GM12891 (cell line): ENCODE data around the gene ACYP2.
"Not testable (repeated sequence)": the region's sequence is repeated elsewhere in the genome, so short reads cannot be mapped to it uniquely, and the experiment has no call there.

Experiments used
- DNase-seq: peaks from one replicate; pipeline ENCODE4 v3.0.0; 2011; ENCODE audit warnings: low spot score; ENCODE audit not compliant: insufficient read length
- FAIRE-seq: peaks from 2 replicates; lab custom pipeline; 2011; peaks lifted over from hg19 to GRCh38; lab: Jason Lieb, UNC
- PAX5 ChIP-seq: IDR thresholded peaks from 2 replicates; pipeline ENCODE4 v1.6.1; 2011; ENCODE audit warnings: low read length, moderate library complexity, mild to moderate bottlenecking; ENCODE audit not compliant: insufficient read depth, severe bottlenecking
- POLR2A ChIP-seq: IDR thresholded peaks from 2 replicates; pipeline ENCODE4 v1.6.1; 2011; ENCODE audit warnings: low read depth, low read length, control low read depth
- POLR2AphosphoS5 ChIP-seq: IDR thresholded peaks from 2 replicates; pipeline ENCODE4 v1.6.1; 2011; ENCODE audit warnings: low read depth, low read length, control low read depth
- POU2F2 ChIP-seq: IDR thresholded peaks from 2 replicates; pipeline ENCODE4 v1.6.1; 2011; ENCODE audit warnings: low read depth, mild to moderate bottlenecking, control low read depth, low read length, moderate library complexity
- SPI1 ChIP-seq: IDR thresholded peaks from 2 replicates; pipeline ENCODE4 v1.6.1; 2011; ENCODE audit warnings: low read depth, low read length, control low read depth
- TAF1 ChIP-seq: IDR thresholded peaks from 2 replicates; pipeline ENCODE4 v1.6.1; 2011; ENCODE audit warnings: low read depth, low read length, control low read depth

ACYP2 gene

GRCh38 chr2:54114936-54115283 lies 505 bp upstream of the ACYP2 start:
- no peak for TF ChIP-seq PAX5
- TF ChIP-seq POU2F2 = no peak
- no peak for TF ChIP-seq SPI1
- TF ChIP-seq POLR2A = no peak
- no peak for TF ChIP-seq POLR2AphosphoS5
- TF ChIP-seq TAF1 = no peak
- no peak for DNase-seq
- FAIRE-seq = no peak

GRCh38 chr2:54116598-54116997 lies 1.2 kb downstream of the ACYP2 start:
- not testable (repeated sequence) for FAIRE-seq, DNase-seq

- FAIRE-seq (no peak), DNase-seq (no peak)
- no peak for TF ChIP-seq POLR2AphosphoS5
- no peak for TF ChIP-seq PAX5
- TF ChIP-seq SPI1 = no peak
These were observed 5.5 kb downstream of the ACYP2 start for GRCh38 chr2:54120950-54121349.

- no peak for TF ChIP-seq PAX5
These were observed 6.9 kb downstream of the ACYP2 start for GRCh38 chr2:54122171-54122935.

GRCh38 chr2:54122939-54123338 lies 7.5 kb downstream of the ACYP2 start:
- DNase-seq = no peak
- FAIRE-seq = no peak
- TF ChIP-seq POLR2AphosphoS5 (no peak), POU2F2 (no peak), TAF1 (no peak), PAX5 (no peak), SPI1 (no peak), POLR2A (no peak)

More at GRCh38 chr2:54122171-54122935, 6.9 kb downstream of the ACYP2 start:
- FAIRE-seq (no peak), DNase-seq (no peak)

GRCh38 chr2:54127174-54127573 lies 11.8 kb downstream of the ACYP2 start:
- not testable (repeated sequence) for DNase-seq, FAIRE-seq

- TF ChIP-seq POLR2AphosphoS5 = no peak
- no peak for TF ChIP-seq PAX5
- no peak for TF ChIP-seq POLR2A
- no peak for TF ChIP-seq TAF1
- TF ChIP-seq POU2F2 = no peak
- TF ChIP-seq SPI1 = no peak
- FAIRE-seq = no peak
- DNase-seq = no peak
These were observed 17.6 kb downstream of the ACYP2 start for GRCh38 chr2:54133056-54133455.

- TF ChIP-seq POU2F2 (no peak), POLR2AphosphoS5 (no peak), PAX5 (no peak), POLR2A (no peak), TAF1 (no peak), SPI1 (no peak)
- no peak for DNase-seq
- no peak for FAIRE-seq
These were observed 23.8 kb downstream of the ACYP2 start for GRCh38 chr2:54139210-54139609.

GRCh38 chr2:54143780-54144179 lies 28.4 kb downstream of the ACYP2 start:
- TF ChIP-seq POU2F2 (no peak), TAF1 (no peak), POLR2A (no peak), POLR2AphosphoS5 (no peak), PAX5 (no peak), SPI1 (no peak)
- FAIRE-seq (no peak), DNase-seq (no peak)

- DNase-seq (no peak), FAIRE-seq (no peak)
- no peak for TF ChIP-seq POU2F2
- no peak for TF ChIP-seq TAF1
- TF ChIP-seq POLR2A = no peak
- no peak for TF ChIP-seq POLR2AphosphoS5
- no peak for TF ChIP-seq PAX5
- no peak for TF ChIP-seq SPI1
These were observed 33.0 kb downstream of the ACYP2 start for GRCh38 chr2:54148391-54148790.

GRCh38 chr2:54149638-54150441 lies 34.4 kb downstream of the ACYP2 start:
- FAIRE-seq (no peak), DNase-seq (no peak)
- TF ChIP-seq POLR2AphosphoS5 (no peak), PAX5 (no peak), SPI1 (no peak), TAF1 (no peak), POLR2A (no peak), POU2F2 (no peak)
